Esophagus squamous epithelium (tissue), 4 donors: ENCODE results near the gene TMEM26.

Source experiments
- CTCF ChIP-seq, 6 experiments: fragments of 450-650 bp in 4 of 6; fragments of 200-600 bp in 2 of 6; sonication (generic) in 2 of 6; IDR thresholded peaks; one replicate each; pipeline ENCODE4 v1.5.1; 2016 to 2019; ENCODE audit warnings: antibody characterized with exemption in 6 of 6, mild to moderate bottlenecking in 4 of 6, moderate library complexity in 4 of 6
- POLR2A ChIP-seq, 4 donors: fragments of 450-650 bp; IDR thresholded peaks; one replicate each; pipeline ENCODE4 v1.6.1; 2017; ENCODE audit warnings: antibody characterized with exemption in 4 of 4, mild to moderate bottlenecking in 4 of 4, moderate library complexity in 3 of 4

DNA sequence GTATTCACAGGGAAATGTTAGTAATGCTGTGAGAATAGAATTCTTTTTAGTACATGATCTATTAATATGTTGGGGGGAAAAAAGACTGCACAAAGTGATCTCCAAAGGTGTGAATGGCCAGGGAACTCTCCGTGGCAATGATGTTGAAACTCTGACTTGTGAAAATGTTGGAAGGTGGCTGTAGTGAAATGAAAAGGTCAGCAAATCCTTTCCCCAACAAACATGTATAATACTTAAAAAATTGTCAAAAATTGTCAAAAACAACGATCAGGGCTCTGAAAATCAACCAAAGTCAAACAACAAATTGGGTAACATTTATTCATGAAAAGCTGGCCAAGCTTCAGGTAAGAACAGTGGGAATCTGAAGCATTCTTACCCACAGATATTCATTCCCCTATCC lies 35.5 kb downstream of the TMEM26 start:
- no peak for TF ChIP-seq CTCF (IDR thresholded peaks at IDR 0.05)
- TF ChIP-seq POLR2A (IDR thresholded peaks at IDR 0.05), result no peak
